Fibroblast of the conjunctiva (primary cell): Measurements from ENCODE around the gene ZNF831.

Source experiments
- DNase-seq: peaks from one replicate; pipeline ENCODE4 v3.0.0-alpha.2; 2010; ENCODE audit warnings: low read depth

ZNF831 gene

DNA sequence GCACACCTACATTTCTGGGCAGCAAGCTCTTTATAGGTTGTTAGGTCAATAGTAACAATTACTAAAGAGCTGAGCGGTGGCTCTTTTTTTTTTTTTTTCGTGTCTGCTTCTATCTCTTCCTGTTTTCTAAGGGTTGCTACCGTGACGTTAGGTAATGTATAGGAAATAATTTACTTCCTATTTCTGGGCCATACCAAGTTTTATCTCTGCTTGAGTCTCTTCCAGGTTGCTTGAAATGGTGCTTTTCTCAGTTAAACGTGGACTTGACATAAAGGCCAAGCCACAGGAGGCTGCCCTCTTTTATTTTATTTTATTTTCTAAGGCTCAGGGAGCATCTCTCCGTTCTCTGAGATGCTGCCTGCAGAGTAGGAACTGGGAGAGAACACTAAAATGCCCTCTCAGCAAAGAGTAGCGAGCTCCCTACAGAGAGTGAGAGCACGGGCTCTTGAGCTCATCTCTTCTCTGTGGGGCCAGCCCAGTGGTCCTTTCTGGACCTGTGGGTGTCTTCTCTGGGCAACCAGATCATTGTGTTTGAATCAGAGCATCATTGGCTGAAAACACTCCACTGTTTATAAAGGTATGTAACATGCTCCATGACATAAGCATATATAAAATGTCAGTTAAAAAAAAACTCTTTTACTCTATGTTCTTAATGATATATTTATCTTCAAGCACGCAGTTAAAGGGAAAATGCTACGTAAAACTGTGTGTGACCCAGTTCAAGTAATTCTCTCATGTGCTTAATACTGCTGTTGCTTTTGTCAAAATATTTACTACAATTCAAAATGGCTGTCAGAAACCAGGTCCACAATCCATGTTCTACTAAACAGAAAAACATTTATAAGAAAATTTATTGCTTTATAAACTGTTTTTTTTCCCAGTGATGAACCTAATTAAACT lies at the start of gene ZNF831:
Gene ZNF831 (plus strand): TSS at position 191 of the 900 bp plus-strand sequence. CDS start 27,199 bp downstream, outside the sequence.
- no peak for DNase-seq

DNA sequence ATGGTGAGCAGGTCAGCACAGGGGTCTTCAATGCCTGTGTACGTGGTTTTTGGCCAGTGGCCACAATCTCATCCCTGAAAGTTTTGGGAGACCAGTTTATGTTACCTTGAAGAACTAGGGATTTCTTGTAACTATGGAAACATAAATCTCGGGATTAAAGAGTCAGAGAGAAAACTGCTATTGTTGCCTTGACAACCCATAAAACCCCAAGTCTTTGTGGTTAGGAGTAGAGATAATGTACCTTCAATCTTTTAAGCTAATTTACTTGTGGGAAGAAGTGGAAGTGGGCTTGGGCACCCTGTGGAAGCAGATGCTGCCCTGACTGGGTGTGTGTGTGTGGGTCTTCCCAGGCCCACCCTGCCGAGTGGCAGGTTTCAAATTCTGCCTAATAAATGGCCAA lies 46.1 kb upstream of the ZNF831 start:
- no peak for DNase-seq

DNA sequence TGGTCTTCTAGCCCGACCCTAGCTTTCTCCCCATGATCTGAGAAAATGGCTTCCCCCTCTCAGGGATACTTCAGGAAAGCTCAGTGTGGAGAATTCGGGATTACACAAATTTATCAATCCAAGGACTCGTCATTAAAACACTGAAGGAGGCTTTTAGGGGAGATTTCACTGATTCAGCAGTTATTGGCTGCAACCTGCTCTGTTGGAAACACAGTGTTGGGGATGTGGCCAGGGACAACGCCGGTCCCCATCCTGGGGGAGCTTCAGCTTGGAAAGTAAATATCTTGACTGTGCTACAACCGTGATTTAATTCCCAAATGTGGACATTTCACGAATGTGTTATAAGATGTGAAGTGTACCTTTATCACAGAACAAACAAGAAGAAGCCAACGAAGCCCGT lies 44.8 kb upstream of the ZNF831 start:
- no peak for DNase-seq

DNA sequence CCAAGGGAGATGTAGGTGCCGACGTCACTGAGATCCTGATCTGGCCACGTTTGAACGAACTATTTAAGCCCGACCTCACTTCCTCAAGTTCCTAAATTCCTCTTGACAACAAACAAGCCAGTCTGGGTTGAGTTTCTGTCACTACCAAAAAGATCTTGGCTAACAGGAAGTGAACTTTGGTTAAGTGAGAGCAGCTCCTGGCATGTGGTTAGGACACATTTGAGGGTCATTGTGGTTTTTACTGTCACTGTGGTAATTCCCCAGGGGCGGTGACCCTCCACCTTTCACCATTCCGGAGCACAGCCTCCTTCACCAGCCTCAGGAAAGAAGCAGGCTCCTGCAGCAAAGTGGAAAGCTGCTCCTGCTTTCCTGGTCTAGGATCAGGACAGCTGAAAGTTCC lies 43.1 kb upstream of the ZNF831 start:
- no peak for DNase-seq

DNA sequence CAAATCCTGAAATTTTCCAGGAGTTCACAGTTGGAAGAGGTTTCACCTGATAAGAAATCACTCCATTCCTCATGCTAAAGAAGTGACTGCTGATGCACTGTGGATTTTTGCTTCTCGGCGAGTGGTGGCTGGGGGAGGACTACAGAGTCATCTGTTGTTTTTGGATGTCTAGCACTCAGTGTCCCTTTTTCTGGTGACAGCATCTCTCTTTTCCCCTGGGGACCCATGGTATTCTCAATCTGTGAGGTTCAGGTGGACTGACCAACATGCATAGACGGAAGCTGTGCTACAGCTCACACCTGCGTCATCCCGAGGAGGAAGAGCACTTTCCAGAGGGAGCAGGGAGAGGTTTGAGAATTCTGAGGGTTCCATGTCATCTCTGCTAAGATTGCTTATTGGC lies 42.7 kb upstream of the ZNF831 start:
- DNase-seq: no peak

DNA sequence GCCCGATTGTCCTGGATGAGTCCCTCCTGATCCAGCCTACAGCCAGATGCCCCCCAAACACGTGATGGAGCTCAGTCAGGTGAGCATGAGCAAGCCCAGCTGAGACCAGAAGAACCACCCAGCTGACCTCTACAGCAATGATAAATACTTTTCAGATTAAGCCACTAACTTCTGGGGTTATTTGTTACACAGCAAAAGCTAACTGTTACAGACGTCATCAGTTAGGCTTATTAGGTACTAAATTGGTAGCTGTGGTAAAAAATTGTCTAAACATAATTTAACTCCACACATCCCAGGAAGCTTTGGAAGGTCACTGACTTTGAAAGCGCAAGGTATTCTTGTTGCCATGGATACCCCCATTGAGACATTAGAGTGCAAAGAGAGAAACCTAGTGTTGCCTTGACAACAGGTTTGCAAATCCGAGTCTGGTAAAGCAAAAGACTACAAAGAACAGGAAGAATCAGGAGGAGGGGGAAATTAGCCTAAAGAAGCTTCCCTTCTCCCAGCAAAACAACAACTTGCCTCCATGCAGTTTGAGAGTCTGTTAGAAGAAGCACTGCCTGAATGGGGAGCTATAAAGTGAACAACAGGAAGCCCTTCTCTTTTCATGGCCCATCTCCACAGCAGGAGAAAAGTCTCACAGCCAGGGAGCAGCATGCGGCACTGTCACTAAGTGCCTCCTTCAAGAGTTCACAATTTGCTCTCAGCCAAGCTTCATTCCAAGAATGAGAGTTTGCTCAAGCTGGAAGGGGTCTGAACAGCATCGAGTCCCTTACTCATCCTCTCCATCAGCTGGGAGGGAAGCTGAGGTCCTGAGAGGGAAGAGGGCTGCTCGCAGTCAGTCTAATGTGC lies 41.7 kb upstream of the ZNF831 start:
- no peak for DNase-seq

DNA sequence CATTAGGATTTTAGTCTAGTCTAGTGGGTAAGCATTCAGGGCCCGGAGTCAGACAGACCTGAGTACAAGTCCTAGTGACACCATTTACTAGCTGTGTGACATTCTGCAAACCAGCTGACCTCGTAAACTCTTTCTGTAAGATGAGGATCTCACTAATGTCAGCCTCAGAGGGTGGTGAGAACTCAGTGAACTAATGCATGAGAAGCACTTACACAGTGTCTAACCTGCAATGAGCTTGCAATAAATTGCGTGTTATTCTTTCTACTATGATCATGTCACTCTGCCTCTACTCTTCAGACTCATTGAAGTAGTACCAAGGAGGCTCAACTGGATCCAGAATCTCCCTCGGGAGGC lies 41.1 kb upstream of the ZNF831 start:
- DNase-seq: no peak

DNA sequence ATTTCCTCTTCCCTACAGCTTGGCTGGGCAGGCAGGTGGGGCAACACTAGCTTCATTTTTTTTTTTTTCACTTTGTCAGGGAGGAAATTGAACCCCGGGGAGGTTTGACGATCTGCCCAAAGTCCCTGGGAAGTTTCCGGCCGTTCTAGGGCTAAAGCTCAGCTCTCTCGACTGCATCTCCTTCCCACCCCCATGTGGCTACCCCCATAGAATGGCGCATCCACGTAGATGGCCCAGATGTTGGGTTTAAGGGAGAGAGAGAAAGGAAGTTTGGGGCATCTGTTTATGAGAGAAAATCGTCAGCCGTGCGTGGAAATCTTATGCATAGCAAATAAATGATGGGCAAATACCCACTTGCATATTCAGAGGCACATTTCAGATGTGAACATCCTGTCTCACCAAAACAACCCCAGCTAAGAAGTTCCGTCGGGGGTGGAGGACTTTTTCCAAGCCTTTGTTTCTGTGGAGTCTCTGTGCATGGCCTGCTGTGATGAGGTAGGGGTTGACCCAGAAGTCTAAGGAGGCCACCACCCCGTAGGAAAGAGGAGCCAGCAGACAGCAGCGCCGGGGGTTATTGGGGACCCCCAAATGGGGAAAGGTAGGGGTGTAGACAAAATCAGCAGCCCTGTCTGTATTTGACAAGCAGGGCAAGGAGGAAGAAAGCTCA lies 40.5 kb upstream of the ZNF831 start:
- DNase-seq: no peak

DNA sequence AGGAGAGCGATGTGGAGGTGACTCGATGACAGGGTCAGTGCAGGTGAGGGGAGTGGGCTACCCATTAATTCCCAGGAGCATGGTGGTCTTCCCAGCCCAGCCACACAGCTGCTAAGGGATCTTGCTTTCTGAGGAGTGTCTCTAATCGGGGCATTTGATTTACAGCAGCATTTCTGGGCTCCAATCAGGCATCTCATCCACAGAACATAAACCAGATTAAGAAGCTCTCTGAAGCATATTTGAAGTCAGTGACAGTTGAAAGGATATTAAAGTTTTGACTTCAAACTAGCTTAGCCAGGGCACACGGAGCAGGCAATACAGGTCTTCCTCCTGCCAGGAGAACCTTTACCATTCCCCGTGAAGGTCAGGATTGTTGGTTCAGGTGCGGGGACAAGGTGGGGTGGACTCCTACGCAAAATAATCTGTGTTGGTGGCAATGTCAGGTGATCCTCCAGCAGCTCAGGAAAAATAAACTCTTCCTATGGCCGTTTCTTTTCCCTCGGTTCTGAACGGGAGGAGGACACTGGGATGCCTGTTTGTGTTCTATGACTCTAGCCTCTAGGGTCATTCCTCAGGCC lies 39.9 kb upstream of the ZNF831 start:
- no peak for DNase-seq

DNA sequence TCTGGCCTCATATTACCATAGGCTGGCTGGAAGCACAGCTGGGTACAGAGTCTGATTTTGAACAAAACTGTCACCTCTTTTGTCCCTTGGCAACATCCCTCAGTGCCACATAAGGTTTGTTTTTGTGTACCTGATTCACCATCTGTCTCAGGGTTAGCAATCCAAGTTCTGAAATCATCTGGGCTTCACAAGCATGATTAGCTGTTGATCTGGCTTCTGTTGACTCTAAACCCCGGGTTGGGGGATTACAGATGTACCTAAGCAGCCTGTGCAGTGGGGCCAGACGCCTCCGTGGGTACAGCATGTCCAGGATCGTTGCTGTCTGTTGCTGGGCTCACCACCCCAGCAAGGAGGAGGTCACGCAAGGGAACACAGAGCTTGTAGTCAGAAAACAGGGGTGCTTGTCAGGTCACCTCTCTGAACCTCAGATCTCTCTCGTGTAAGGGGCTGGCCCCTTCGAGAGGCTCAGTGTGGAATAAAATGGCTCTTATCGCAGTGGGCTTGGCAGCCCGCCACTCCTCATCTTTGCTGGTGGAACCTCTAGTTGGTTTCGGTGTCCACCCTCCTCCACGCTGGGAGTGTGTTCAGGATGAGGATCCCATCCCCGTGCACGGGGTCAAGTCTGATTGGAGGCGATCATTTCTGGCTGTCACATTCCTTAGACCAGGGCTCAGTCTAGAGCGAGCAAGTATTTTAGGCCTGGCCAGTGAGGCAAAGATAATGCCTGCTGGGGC lies 39.2 kb upstream of the ZNF831 start:
- no peak for DNase-seq

DNA sequence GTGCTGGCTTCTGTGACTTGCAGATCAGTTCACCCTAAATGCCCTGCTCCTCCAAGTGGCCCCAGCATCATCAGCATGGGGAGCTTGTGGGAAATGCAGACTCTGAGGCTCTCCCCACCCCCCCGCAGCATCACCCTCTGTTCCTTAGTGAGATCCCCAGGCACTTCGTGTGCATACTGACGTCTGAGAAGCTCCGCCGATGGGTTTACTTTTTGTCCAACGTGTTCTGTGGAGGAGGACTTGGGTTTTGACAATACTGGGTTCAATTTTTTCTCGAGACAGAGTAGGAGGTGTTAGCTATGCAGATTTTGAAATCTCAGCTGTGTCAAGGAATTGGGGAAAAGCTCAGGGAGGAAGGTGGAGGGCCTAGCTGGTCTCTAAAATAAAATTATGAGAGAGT lies 38.3 kb upstream of the ZNF831 start:
- no peak for DNase-seq

DNA sequence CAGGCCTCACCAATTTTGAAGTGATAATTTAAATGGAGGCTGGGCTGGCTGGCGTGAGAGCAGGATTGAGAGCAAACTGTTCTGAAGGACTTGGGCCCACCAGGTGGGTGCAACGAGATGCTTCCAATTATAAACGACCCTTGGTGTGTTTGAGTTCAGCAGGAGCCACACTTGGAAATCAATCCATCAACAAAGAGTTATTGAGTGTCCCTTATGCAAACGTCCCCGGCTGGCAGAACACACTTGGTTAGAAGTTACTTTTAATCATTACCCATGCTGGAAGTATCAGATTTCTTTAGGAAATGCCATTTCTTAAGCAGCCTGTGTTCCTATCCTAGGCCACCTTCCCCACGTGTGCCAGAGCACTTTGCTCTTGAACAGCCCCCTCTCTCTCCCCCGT lies 37.8 kb upstream of the ZNF831 start:
- no peak for DNase-seq

DNA sequence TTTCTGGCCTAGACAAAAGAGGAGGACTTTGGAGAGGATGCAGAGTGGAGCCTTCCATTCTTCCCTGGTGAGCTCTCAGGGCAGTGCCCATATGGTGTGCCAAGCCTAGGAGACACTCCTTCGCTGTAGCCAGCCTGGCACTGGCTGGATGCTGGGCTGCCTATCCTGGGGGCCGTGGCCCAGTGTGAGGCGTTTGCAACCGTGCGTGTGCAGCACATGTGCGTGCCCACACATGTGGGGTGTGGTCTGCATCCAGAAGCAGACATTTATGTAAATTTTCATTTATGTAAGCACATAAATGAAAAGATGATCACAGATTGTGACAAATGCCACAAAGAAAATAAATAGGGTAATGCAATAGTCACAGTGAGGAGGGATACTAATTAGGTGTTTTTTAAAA lies 35.8 kb upstream of the ZNF831 start:
- DNase-seq: no peak

DNA sequence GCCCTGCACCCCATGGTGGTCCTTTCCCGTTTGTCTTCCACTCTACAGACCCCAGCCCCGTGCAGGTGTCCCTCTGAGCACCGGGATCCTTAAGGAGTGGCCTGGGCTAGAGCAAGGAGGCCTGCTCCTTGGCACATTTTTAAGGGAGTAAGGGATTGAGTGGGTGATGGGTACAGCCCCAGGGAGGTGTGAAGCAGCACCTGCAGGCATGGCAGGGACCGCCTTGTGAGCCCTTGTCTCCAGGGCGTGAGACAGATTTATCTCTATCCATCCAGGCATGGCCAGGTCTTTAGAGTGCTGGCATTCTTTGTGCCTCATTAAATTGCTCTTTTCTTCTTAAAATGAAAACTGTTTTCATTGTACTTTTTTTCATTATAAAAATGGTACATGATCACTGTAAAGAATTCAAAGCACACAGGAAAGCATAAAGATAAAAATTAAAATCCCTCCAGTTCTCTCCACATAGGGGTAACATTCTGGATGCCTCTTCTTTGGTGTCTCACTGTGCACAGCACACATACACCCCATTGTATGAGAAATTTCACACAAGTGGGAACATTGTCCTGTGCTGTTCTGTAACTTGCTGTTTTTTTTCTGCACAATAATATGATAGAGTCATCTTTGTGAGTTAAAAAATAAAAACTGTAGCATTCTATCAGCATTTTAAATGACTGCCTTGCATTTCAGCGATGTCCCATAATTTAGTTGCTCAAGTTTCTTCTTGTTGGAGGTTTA lies 31.9 kb upstream of the ZNF831 start:
- DNase-seq: no peak

DNA sequence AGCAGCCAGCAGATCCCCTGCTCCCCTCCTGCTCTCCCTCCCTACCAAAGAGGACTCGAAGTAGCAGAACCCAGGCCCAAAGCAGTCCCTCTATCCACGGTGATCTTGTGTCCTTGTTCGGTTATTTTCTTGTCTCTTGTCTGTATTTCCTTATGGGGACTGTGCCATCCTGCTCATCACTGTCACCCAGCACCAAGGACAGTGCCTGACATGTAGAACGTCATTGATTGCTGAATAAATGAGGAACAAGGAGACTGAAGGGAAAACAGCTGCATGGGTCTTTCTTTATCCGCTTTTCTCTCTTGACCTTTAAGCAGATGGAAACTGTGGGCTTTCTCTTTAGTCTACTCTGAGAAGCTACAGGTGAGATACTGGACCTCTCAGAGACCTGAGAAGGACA lies 29.4 kb upstream of the ZNF831 start:
- DNase-seq: no peak

DNA sequence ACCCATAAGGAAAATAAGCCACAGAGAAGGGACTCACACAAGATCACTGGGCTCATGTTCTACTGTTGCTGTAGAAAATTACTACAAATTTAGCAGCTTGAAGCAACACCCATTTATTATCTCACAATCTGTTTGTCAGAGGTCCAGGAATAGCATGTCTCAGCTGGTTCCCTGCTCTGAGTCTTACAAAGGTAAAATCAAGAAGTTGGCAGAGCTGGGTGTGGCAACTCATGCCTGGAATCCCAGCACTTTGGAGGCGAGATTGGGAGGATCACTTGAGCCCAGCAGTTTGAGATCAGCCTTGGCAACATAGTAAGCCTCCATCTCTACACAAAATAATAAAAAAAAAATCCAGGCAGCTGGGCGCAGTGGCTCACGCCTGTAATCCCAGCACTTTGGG lies 28.5 kb upstream of the ZNF831 start:
- DNase-seq: no peak

DNA sequence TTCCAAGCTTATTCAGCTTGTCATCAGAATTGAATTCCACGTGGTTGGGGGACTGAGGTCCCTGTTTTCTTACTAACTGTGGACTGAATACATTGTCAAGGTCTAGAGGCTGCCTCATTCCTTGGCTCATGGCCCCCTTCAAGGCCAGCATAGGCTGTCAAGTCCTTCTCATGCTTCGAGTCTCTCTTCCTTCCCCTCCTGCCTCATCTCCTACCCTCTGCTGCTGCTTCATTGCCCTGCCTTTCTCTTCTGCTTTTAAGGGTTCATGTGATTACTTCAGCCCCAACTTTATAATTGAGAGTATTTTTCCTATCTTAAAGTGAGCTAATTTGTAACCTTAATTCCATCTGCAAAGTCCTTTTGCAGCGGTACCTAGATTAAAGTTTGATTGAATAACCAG lies 27.6 kb upstream of the ZNF831 start:
- no peak for DNase-seq

DNA sequence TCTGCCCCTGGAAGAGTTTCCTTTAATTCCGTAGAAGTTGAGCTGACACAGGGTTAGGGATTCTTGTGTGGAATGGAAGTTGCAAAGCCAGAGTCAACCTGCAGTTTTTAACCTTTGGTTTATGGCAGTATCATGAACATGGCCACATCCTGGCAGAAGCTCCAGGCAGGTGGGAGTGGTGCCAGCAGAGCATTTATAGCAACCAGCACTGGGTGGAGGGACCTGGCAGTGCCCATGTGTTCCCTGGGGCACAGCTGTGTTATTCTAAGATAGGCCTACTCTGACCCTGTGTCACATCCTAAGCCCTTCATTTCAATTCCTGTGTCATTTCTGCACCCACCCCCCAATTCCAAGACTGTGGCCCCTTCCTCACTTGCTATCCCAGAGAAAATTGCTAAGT lies 26.1 kb upstream of the ZNF831 start:
- DNase-seq: no peak

DNA sequence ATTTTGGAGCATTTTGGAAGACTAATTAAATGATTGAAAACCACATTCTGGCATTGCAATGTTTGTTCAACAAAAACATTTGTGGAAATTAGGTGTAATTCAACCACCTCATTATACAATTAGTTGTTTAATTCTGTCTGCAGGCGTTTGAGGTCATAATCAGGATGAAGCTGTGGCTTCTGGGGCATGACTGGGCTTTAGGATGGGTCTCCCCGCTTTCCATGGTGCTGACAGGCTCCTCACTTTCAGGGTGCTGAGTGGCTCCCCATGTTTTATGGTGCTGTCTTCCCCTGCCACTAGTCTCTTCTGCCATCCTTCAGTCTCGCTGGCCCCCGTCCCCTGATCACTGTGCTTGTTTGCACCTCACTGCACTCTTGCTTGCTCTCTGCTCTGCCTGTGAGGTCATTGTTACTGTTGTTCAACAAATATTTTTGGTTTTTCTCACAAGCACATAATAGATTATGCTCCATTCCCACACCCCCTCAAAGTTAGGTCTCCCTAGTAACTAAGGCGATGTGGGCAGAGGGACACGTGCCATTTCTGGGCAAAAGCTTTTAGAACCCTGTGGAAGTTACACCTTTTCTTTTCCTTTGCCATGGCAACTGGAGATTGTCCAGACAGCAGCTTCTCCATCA lies 25.4 kb upstream of the ZNF831 start:
- no peak for DNase-seq

DNA sequence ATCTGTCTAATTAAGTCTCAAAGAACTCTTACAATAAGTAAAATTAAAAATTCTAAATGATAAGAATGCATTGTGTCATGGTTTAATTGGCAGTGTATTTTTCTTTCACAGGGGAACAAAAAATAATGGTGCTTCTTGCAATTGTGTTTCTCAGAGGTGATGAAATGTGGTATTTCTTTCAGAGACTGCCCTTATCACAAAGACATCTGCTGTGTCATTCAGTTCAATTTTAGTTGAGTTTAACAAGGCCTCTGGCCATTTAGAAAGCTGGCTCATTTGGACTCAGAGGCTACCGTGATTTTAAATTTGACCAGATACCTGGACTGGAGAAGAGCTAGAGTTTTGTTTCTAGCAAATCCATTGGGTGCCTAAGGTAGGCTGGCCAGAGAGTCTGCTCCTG lies 23.6 kb upstream of the ZNF831 start:
- no peak for DNase-seq
